ENCODE measurements around the gene KIAA1217. TPM values are rescaled to one million over a fixed set of nuclear protein-coding genes. Genes with fewer than 3 reads are reported as not detected.

The KIAA1217 gene
- total RNA-seq, 1 donor from 2014 or later: 73.2 TPM

- no peak for TF ChIP-seq CTCF (conservative IDR thresholded peaks at IDR 0.05)
- H3K27me3 Mint-ChIP-seq: no peaks in the 10 kb centered on the region
- no peak overlapping the region for H3K27ac Mint-ChIP-seq
- DNase-seq (ENCODE audit: extremely low spot score, unreplicated experiment): no peak
- H3K4me1 Mint-ChIP-seq (ENCODE audit: unreplicated experiment): peaks cover 36% of the 10 kb centered on the region
- no peak overlapping the region for H3K4me3 Mint-ChIP-seq
- H3K36me3 Mint-ChIP-seq: peaks cover 41% of the 10 kb centered on the region
- H3K9me3 Mint-ChIP-seq: no peaks in the 10 kb centered on the region
Observed at GRCh38 chr10:24311888-24312287, 103.0 kb downstream of the KIAA1217 start.

GRCh38 chr10:24313283-24313682 lies 104.3 kb downstream of the KIAA1217 start:
- DNase-seq (ENCODE audit: extremely low spot score, unreplicated experiment): no peak
- no peak for TF ChIP-seq CTCF (conservative IDR thresholded peaks at IDR 0.05)
- no peaks in the 10 kb centered on the region for H3K27me3 Mint-ChIP-seq
- peak overlapping the region; percentile 19 for H3K27ac Mint-ChIP-seq
- peak overlapping the region; percentile 24 for H3K4me3 Mint-ChIP-seq
- H3K36me3 Mint-ChIP-seq: peaks cover 46% of the 10 kb centered on the region
- H3K9me3 Mint-ChIP-seq: no peaks in the 10 kb centered on the region
- H3K4me1 Mint-ChIP-seq (ENCODE audit: unreplicated experiment): peaks cover 33% of the 10 kb centered on the region

- Mint-ChIP-seq H3K9me3 (peaks cover 5% of the 10 kb centered on the region), H3K27ac (no peak overlapping the region)
Observed at GRCh38 chr10:24315211-24315610, 106.3 kb downstream of the KIAA1217 start.

GRCh38 chr10:24318517-24318916 lies 109.6 kb downstream of the KIAA1217 start:
- Mint-ChIP-seq H3K9me3 (peaks cover 5% of the 10 kb centered on the region), H3K27me3 (no peaks in the 10 kb centered on the region), H3K4me3 (no peak overlapping the region), H3K27ac (peak overlapping the region; percentile 72), H3K4me1 (ENCODE audit: unreplicated experiment) (peaks cover 18% of the 10 kb centered on the region), H3K36me3 (peaks cover 35% of the 10 kb centered on the region)
- DNase-seq (ENCODE audit: extremely low spot score, unreplicated experiment): no peak
- no peak for TF ChIP-seq CTCF (conservative IDR thresholded peaks at IDR 0.05)

More at GRCh38 chr10:24315211-24315610, 106.3 kb downstream of the KIAA1217 start:
- no peaks in the 10 kb centered on the region for H3K27me3 Mint-ChIP-seq
- DNase-seq (ENCODE audit: extremely low spot score, unreplicated experiment): no peak
- no peak overlapping the region for H3K4me3 Mint-ChIP-seq
- peaks cover 46% of the 10 kb centered on the region for H3K36me3 Mint-ChIP-seq
- TF ChIP-seq CTCF (conservative IDR thresholded peaks at IDR 0.05): no peak
- H3K4me1 Mint-ChIP-seq (ENCODE audit: unreplicated experiment): peaks cover 32% of the 10 kb centered on the region

GRCh38 chr10:24320373-24320772 lies 111.4 kb downstream of the KIAA1217 start:
- Mint-ChIP-seq H3K9me3 (peaks cover 9% of the 10 kb centered on the region), H3K4me3 (no peak overlapping the region), H3K4me1 (ENCODE audit: unreplicated experiment) (peaks cover 27% of the 10 kb centered on the region), H3K27ac (peak overlapping the region; percentile 3), H3K36me3 (peaks cover 42% of the 10 kb centered on the region), H3K27me3 (no peaks in the 10 kb centered on the region)
- no peak for DNase-seq (ENCODE audit: extremely low spot score, unreplicated experiment)
- no peak for TF ChIP-seq CTCF (conservative IDR thresholded peaks at IDR 0.05)

GRCh38 chr10:24324651-24325050 lies 115.7 kb downstream of the KIAA1217 start:
- DNase-seq (ENCODE audit: extremely low spot score, unreplicated experiment): no peak
- no peak overlapping the region for H3K4me3 Mint-ChIP-seq
- H3K9me3 Mint-ChIP-seq: peaks cover 4% of the 10 kb centered on the region
- H3K27ac Mint-ChIP-seq: no peak overlapping the region
- H3K4me1 Mint-ChIP-seq (ENCODE audit: unreplicated experiment): peaks cover 14% of the 10 kb centered on the region
- no peaks in the 10 kb centered on the region for H3K27me3 Mint-ChIP-seq
- TF ChIP-seq CTCF (conservative IDR thresholded peaks at IDR 0.05): no peak
- H3K36me3 Mint-ChIP-seq: peaks cover 39% of the 10 kb centered on the region
